Measurements from ENCODE around the gene TLCD4.

TLCD4 gene

DNA sequence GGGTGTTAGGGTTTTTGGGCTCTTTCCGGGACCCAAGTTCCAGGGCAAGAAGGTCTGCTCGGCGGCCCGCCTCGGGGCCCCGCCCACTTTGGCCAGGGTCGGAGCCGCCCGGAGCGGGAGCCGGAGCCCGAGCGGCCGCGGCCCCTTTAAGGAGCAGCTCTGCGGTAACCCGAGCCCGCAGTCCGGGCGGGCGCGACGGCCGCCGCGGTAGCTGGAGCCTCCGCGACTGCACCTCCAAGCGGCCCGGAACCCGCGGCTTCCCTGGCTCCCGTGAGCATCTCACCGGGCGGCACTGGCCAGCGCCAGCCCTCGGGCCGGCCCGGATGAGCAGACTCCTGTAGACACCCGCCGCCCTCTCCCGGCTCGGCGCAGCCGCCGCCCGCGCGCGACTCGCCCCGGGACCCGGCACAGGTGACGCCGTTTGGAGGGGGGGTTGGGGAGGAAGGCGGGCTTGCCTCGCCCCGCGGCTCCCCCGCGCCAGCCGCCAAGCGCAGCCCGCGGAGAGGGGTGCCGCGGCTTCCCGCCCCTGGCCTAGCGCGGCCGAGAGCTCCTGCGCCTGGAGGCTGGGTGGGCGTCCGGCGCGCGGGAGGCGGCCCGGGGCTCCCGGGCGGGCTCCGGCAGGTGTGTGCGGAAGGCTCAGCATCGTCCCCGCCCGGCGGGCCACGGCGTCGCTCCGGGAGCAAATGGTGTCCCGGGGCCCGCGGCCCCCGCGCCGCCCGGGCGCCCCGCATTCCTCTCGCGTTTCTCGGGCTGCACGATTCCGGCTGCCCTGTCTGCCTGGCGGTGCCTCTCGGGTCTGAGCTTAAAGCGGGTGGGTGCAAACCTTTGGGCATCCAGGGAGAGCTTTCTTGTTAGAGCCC is at the start of gene TLCD4:
TLCD4 (plus strand) TSS at position 149 of the 860 bp plus-strand sequence. CDS start 26,547 bp downstream, outside the sequence.
- no peak for TF ChIP-seq CTCF (IDR thresholded peaks at IDR 0.05)
- peak within 1 kb of the TSS; percentile 73 to 90 for H3K27ac ChIP-seq
- peak within 1 kb of the TSS; percentile 97 for H3K4me3 ChIP-seq
- DNase-seq (ENCODE audit: low spot score): peak; percentile 84

GRCh38 chr1:95067568-95067967 is 49.6 kb upstream of the TLCD4 start:
- H3K27ac ChIP-seq: no peak overlapping the region
- no peak overlapping the region for H3K4me3 ChIP-seq
- TF ChIP-seq CTCF (IDR thresholded peaks at IDR 0.05): no peak
- DNase-seq (ENCODE audit: low spot score): no peak

DNA sequence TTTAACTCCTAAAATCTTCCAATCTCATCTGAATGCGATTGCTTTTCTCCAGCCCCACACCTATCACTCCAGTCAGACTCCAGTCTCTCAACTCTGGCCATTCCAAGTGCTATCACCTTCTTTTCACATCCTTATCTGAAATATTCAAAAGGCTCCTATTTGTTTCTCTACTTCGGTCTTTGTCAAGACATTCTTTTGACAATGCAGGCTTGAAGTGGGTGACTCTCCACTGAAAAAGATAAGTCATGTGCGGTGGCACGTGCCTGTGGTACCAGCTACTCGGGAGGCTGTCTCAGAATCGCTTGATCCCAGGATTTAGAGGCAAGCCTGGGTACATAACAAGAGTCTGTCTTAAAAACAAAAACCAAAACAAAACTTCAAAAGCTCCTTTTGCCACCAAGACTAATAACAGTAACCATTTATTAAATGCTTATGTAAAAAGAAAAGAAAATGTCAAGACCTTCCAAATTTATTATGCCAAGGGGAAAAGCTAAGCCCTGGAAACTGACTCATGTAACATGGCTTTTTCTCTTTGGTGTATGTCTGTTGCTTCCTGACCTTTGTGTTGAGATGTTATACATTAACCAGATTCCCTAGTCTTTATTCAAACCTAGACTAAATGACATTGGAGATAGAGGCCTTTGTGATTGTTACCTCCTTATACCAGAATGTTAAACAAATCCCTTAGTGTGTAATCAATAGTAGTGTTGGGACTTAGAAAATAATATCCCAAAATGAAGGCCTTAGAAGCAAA is 48.0 kb upstream of the TLCD4 start:
- no peak for DNase-seq (ENCODE audit: low spot score)
- TF ChIP-seq CTCF (IDR thresholded peaks at IDR 0.05): no peak
- no peak overlapping the region for H3K4me3 ChIP-seq
- H3K27ac ChIP-seq: no peak overlapping the region

- no peak for DNase-seq (ENCODE audit: low spot score)
- H3K27ac ChIP-seq: no peak overlapping the region
- H3K4me3 ChIP-seq: no peak overlapping the region
- no peak for TF ChIP-seq CTCF (IDR thresholded peaks at IDR 0.05)
Measured at GRCh38 chr1:95069710-95070093, 47.5 kb upstream of the TLCD4 start.

GRCh38 chr1:95071539-95071938 is 45.6 kb upstream of the TLCD4 start:
- Histone ChIP-seq H3K4me3 (peak overlapping the region; percentile 74), H3K27ac (no peak overlapping the region)
- no peak for TF ChIP-seq CTCF (IDR thresholded peaks at IDR 0.05)
- no peak for DNase-seq (ENCODE audit: low spot score)

GRCh38 chr1:95072117-95072516 is 45.0 kb upstream of the TLCD4 start:
- Histone ChIP-seq H3K27ac (peak overlapping the region; percentile 86 to 90), H3K4me3 (peak overlapping the region; percentile 74)
- TF ChIP-seq CTCF (IDR thresholded peaks at IDR 0.05): no peak
- no peak for DNase-seq (ENCODE audit: low spot score)
